ENCODE data around the gene XXYLT1.

GRCh38 chr3:195208631-195209030 is 62.3 kb downstream of the XXYLT1 start:
- TF ChIP-seq CTCF (conservative IDR thresholded peaks at IDR 0.05; ENCODE audit: low read depth, low read length): no peak
- TF ChIP-seq EZH2 (IDR thresholded peaks at IDR 0.05; ENCODE audit: borderline replicate concordance, low read depth, low read length, poor library complexity, severe bottlenecking): no peak
